GM12801 (cell line): Measurements from ENCODE around the gene KRTAP10-11.

Experiments
- TF ChIP-seq, protein P1 (sequence below): IDR thresholded peaks from one replicate; pipeline ENCODE4 v1.5.1; 2011; ENCODE audit warnings: control low read depth; ENCODE audit not compliant: insufficient read length; ENCODE audit errors: extremely low read depth

The KRTAP10-11 gene

DNA sequence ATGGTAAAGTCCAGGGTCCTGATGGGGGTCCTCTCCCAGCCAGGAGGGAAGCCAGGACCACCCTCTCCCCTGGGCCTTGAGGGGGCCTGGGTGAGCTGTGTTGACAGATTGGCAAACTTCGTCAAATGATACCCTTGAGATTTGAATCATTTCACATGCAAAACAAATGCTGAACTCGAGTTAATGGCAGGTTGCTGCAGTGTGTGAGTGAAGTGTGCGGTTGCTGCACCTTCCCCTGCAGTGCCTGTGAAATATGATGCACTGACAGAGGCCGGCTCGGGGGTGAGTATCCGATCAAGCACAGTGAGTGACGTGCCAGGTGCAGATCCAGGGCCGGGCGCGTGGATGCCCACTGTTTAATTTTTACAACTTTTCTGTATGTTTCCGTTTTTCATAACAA lies 41.5 kb downstream of the KRTAP10-11 start:
- TF ChIP-seq, protein P1, sequence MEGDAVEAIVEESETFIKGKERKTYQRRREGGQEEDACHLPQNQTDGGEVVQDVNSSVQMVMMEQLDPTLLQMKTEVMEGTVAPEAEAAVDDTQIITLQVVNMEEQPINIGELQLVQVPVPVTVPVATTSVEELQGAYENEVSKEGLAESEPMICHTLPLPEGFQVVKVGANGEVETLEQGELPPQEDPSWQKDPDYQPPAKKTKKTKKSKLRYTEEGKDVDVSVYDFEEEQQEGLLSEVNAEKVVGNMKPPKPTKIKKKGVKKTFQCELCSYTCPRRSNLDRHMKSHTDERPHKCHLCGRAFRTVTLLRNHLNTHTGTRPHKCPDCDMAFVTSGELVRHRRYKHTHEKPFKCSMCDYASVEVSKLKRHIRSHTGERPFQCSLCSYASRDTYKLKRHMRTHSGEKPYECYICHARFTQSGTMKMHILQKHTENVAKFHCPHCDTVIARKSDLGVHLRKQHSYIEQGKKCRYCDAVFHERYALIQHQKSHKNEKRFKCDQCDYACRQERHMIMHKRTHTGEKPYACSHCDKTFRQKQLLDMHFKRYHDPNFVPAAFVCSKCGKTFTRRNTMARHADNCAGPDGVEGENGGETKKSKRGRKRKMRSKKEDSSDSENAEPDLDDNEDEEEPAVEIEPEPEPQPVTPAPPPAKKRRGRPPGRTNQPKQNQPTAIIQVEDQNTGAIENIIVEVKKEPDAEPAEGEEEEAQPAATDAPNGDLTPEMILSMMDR = no peak

DNA sequence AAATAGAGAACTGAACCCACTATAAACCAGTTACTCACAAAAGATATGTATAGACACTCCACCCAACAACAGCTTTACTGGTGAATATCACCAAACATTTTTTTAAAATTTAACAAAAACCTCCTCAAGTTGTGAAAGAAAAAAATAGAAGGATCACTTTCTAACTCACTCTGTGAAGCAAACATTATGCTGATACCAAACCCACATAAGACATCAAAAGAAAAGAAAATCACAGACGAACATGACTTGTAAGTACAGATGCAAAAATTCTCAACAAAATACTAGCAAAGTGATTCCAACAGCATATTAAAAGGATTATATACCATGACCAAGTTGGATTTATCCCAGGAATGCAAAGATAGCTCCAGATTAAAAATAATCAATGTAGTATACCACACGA lies 45.5 kb downstream of the KRTAP10-11 start:
- TF ChIP-seq, protein P1 = no peak

DNA sequence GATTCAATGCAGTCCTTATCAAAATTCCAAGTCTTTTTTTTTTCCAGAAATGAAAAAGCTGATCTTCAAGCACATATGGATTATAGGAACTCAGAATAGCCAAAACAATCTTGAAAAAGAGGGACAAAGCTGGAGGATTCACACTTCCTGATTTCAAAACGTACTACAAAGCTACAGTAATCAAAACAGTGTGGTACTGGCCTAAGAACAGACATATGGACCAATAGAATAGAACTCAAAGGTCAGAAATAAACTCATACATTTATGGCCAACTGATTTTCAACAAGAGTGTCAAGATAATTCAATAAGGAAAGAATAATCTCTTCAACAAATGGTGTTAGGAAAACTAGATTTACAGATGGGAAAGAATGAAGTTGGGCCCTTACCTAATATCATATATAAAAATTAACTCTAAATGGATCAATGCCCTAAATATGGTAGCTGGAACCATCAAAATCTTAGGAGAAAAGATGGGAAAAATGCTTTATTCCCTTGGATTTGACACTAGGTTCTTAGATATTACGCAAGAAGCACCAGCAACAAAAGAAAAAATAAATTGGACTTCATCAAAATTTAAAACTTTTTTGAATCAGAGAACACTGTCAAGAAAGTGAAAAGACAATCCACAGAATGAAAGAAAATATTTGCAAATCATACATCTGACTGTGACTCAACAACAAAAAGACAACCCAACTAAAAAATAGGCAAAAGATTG lies 46.7 kb downstream of the KRTAP10-11 start:
- TF ChIP-seq, protein P1 = no peak

DNA sequence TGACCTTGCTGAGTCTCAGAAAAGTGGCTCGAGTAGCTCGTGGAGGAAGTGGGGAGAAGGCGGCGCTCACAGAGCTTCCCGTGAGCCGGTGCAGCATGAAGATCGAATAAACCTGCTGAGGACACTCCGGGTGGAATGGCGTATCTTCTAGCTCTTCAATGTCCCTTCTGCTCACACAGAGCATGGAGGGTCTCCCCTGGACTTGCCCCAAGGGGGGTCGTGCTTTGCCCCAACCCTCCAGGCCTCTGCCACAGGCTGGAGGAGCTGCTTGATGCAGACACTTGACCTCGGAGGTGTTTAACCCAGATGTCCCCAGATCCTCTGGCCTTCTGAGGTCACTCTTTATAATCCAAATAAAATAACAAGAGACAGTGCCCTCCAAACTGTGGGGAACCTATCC lies 48.6 kb downstream of the KRTAP10-11 start:
- TF ChIP-seq, protein P1 = no peak

DNA sequence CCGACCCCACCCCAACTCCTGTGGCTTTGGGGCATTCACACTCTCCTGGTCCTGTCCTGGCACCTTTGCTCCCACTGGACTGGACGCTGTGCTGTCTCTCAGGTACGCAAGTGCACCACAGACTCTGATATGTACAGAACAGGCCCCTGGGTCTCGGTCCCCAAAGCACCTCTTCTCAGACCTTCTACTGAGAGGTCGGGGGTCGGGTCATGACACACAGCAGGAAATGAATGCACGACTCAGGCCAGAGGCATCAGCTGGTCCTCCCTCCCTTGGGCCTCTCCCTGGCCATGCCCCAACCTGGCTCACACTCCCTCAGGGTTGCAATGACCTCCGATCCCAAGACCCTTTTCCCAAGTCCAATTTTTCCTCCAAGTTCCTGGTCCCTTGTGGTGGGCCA lies 49.0 kb downstream of the KRTAP10-11 start:
- TF ChIP-seq, protein P1 = no peak

GRCh38 chr21:44695641-44696040 lies 49.4 kb downstream of the KRTAP10-11 start:
- TF ChIP-seq, protein P1 = no peak

GRCh38 chr21:44696572-44696971 lies 50.4 kb downstream of the KRTAP10-11 start:
- TF ChIP-seq, protein P1 = no peak
